HG03196 (cell line): ENCODE measurements around the gene NEU4.
"Not testable (repeated sequence)": the region's sequence is repeated elsewhere in the genome, so short reads cannot be mapped to it uniquely, and the experiment has no call there.

ENCODE experiments used
- ATAC-seq: cut with Tn5 transposase; IDR thresholded peaks from one replicate; pipeline ENCODE4 v1.9.1; 2021; ENCODE audit not compliant: unreplicated experiment

NEU4 gene

GRCh38 chr2:241808721-241809382, at the start of gene NEU4:
Gene NEU4 (plus strand): TSS chr2:241809193. CDS start chr2:241814485, 5,292 bp downstream.
- no peak for ATAC-seq

- ATAC-seq, result not testable (repeated sequence)
These were observed 49.1 kb upstream of the NEU4 start for GRCh38 chr2:241759893-241760292.

- no peak for ATAC-seq
These were observed 48.7 kb upstream of the NEU4 start for GRCh38 chr2:241760301-241760771.

- ATAC-seq, result no peak
These were observed 46.6 kb upstream of the NEU4 start for GRCh38 chr2:241762321-241762932.

GRCh38 chr2:241762933-241763369, 46.0 kb upstream of the NEU4 start:
- no peak for ATAC-seq

GRCh38 chr2:241763551-241764274, 45.3 kb upstream of the NEU4 start:
- ATAC-seq, result no peak

GRCh38 chr2:241764275-241765241, 44.4 kb upstream of the NEU4 start:
- ATAC-seq, result no peak

GRCh38 chr2:241767464-241768250, 41.3 kb upstream of the NEU4 start:
- ATAC-seq, result no peak

- ATAC-seq, result no peak
These were observed 40.7 kb upstream of the NEU4 start for GRCh38 chr2:241768251-241768711.

- no peak for ATAC-seq
These were observed 40.1 kb upstream of the NEU4 start for GRCh38 chr2:241768850-241769249.

GRCh38 chr2:241769819-241770184, 39.2 kb upstream of the NEU4 start:
- no peak for ATAC-seq

GRCh38 chr2:241770185-241770935, 38.6 kb upstream of the NEU4 start:
- no peak for ATAC-seq

- ATAC-seq, result no peak
These were observed 38.1 kb upstream of the NEU4 start for GRCh38 chr2:241770936-241771285.

GRCh38 chr2:241771286-241772062, 37.5 kb upstream of the NEU4 start:
- no peak for ATAC-seq

- ATAC-seq, result no peak
These were observed 36.9 kb upstream of the NEU4 start for GRCh38 chr2:241772063-241772499.

GRCh38 chr2:241773511-241774418, 35.2 kb upstream of the NEU4 start:
- ATAC-seq, result no peak

GRCh38 chr2:241774419-241775222, 34.4 kb upstream of the NEU4 start:
- no peak for ATAC-seq
